ENCODE measurements around the gene DPF3.
A peak's percentile ranks its signal among the peaks of the same experiment; 100 is the strongest.

Gene DPF3

GRCh38 chr14:72634691-72635616 is 258.9 kb downstream of the DPF3 start:
- no peak for DNase-seq

GRCh38 chr14:72633551-72633950 is 260.4 kb downstream of the DPF3 start:
- DNase-seq: no peak

GRCh38 chr14:72632727-72633126 is 261.2 kb downstream of the DPF3 start:
- DNase-seq: no peak

- DNase-seq: peak; percentile 5 to 10
Measured at GRCh38 chr14:72631401-72631800, 262.5 kb downstream of the DPF3 start.

- DNase-seq: peak in 1 of 2 experiments; percentile 7
Measured at GRCh38 chr14:72630374-72630773, 263.5 kb downstream of the DPF3 start.

DNA sequence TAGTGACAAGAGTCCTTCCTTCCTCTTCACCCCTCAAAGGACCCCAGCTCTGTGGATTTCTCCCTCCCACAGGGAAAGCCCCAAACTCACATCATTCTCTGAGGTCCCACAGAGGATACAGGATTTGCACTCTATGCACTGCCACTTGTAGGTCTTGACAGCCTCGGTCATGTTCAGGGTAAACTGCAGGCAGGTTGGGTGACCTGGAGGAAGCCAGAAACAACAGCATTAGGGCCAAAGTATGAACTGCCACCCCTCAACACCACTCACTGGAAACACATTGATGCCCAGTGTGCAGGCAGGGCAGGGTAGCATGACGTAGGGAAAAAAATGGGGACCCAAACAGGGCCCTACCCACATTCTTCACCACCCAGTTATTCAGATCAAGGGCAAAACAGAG is 264.4 kb downstream of the DPF3 start:
- no peak for DNase-seq

DNA sequence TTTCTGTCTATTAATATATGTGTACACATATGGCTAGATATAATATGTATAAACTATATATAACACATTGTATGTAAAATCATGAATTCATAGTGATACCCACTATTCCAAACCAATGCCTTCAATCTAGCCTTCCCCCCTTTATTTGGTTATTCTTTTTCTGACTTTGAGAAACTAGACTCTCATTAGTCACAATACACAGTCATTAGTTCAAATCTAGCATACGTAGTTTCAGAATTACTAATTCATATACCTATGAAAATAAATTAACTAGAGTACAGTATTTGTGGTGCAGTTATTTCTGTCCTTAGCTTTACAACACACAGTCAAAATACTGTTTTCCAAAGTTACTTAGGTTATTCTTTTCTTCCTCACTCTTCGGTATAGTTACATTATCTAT is 268.2 kb downstream of the DPF3 start:
- no peak for DNase-seq

DNA sequence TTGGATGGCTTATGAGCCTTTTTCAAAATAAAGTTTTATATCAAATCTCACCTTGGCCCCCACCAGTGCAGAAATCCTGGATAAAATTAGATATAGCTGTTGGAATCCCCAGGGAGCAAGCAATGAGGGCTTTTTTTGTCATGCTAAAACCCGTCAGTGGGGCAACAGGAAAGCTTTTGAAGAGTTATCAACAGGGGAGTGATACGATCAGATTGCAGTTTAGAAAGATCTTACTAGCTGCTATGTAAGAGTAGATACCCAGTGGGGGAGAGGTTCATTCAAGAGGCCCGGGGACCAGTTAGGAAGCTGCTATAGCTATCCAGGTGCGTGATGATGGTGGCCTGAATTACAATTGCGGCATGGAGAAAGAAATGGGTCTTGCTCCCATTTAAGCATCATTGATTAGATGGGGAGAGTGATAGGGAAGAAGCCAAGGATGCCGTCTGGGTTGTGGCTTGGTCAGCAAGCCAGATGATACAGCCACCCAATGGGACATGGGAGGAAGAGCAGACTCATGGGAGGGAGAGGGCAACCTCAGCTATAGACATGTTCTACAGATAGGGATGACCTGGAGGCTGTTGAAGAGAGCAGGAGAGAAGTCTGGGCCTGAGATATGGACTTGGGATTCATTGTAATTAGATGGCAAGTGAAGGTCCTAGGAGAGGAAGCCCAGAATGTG is 272.4 kb downstream of the DPF3 start:
- DNase-seq: peak in 1 of 2 experiments; percentile 8

GRCh38 chr14:72619881-72620280 is 274.0 kb downstream of the DPF3 start:
- DNase-seq: peak; percentile 2 to 10

GRCh38 chr14:72619111-72619571 is 274.8 kb downstream of the DPF3 start:
- peak; percentile 1 to 7 for DNase-seq

DNA sequence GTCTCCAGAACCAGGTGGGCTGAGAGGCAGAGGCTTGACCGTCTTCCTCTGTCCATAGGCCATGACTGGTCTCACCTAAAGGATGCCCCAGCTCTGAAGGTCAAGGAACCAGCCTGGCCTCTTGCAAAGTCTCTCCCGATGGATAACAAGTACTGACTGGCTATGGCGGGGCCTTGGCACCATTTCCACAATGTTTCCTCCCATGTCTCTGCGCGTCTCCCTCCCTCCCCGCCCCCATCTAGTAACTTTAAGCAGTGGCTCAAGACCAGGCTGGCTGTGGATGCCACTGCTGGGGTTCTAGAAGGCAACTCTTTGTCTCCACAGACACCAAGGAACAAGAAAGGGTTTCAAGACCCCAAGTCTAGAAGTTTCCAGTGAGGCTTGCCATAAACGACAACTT is 275.5 kb downstream of the DPF3 start:
- DNase-seq: peak; percentile 2 to 7

DNA sequence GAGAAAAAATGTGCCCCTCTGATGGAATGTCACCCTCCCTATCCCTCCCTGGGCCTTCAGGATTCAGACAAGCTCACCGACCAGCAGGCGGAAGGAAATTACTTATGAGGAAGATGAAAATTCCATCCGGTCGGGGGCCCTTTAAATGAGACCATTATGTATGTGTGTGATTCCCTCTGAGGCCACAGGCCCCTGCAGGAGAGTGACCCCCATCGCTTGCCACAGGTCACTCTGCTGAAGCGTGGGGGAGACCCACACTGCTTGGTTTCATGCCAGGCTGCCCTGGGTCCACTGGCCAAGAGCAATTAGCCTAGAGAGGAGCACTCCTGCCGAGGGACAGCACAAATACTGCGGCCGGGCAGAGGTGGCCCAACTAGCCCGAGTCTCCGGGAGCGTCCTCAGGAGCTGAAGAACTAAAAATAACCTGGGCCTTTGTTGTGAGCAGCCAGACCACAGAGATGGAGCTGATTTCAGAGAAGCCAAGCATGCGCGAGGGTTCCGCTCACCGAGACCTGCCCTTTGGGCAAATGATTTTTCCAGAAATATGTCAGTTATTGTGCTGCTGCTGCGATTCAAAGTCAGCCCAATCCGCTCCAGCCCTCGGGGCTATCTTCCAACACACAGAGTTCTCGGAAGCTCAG is 276.4 kb downstream of the DPF3 start:
- DNase-seq: peak in 1 of 2 experiments; percentile 2

DNA sequence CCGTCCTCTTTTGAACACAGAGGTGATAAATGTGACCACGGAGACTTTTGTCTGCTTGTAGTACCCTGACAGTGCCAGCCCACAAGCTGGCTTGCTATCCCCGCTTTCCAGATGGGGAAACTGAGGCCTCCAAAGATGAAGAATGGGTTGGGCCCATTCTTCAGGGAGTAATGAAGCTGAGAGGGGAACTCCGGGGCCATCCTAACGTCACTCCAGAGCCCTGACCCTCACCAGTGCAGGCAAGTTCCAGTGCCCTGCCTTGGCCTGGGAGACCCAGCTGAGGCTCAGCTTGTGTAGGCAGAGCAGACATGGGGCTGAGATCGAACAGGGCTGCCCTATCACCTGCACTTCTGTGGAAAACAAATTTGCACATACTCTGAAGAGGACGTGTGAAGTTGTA is 277.1 kb downstream of the DPF3 start:
- no peak for DNase-seq

- DNase-seq: peak; percentile 2 to 3
Measured at GRCh38 chr14:72616294-72616693, 277.6 kb downstream of the DPF3 start.

GRCh38 chr14:72615451-72616121 is 278.3 kb downstream of the DPF3 start:
- DNase-seq: peak in 1 of 2 experiments; percentile 7

GRCh38 chr14:72614891-72615415 is 278.9 kb downstream of the DPF3 start:
- DNase-seq: peak in 1 of 2 experiments; percentile 1

DNA sequence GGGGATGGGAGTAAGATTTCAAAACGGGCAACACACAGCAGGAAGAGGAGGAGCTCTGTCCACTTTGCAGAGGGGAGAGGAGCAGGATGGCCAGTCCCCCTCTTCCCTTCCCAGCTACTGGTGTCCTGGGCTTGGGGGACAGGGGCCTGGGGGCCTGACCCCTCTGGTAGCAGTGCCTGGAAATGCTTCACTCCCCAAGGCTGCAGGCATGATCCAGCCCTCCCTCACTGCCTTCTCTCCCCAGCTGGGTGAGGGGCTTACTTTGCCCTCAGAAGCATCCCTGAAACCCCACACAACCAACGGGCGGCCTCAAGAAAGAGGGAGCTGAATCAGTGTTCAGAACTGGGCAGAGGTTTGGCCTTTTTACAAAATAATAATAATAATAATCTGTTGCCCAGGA is 279.5 kb downstream of the DPF3 start:
- DNase-seq: no peak

DNA sequence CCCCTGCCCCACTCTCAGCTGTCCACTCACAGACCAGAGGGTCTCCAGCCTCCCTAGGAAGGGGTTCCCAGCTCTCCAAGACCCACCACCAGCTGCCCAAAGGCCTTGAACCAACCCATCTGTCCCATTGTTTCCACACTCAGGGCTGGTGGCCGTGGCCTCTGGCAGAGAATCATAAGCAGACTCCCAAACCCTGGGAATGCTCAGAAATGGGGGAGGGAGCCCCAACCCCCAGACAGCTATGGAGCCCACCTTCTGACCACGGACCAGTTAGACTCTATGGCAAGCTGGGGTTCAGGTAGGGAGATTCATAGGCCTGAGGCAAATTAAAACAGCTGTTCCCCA is 280.0 kb downstream of the DPF3 start:
- DNase-seq: peak; percentile 3 to 5

GRCh38 chr14:72613231-72613974 is 280.5 kb downstream of the DPF3 start:
- DNase-seq: peak; percentile 3 to 7

- DNase-seq: no peak
Measured at GRCh38 chr14:72612041-72612440, 281.9 kb downstream of the DPF3 start.

- DNase-seq: peak in 1 of 2 experiments; percentile 8
Measured at GRCh38 chr14:72611506-72611905, 282.4 kb downstream of the DPF3 start.

- DNase-seq: peak; percentile 10
Measured at GRCh38 chr14:72610831-72611200, 283.1 kb downstream of the DPF3 start.
